Measurements from ENCODE around the gene DSE. TPM values are rescaled to one million over a fixed set of nuclear protein-coding genes. Genes with fewer than 3 reads are reported as not detected.
A peak's percentile ranks its signal among the peaks of the same experiment; 100 is the strongest.

Gene DSE
- total RNA-seq, 1 donor, result 50.7 TPM

GRCh38 chr6:116384727-116385458, 14.1 kb downstream of the DSE start:
- TF ChIP-seq CTCF (IDR thresholded peaks at IDR 0.05; ENCODE audit: insufficient read depth, low read length), result no peak

GRCh38 chr6:116385459-116385802, 14.7 kb downstream of the DSE start:
- H3K4me3 ChIP-seq (ENCODE audit: low read depth, low read length), result no peak overlapping the region
- peak; percentile 77 for DNase-seq (ENCODE audit: low read depth)
- no peak for TF ChIP-seq CTCF (IDR thresholded peaks at IDR 0.05; ENCODE audit: insufficient read depth, low read length)

More at GRCh38 chr6:116384727-116385458, 14.1 kb downstream of the DSE start:
- no peak overlapping the region for H3K4me3 ChIP-seq (ENCODE audit: low read depth, low read length)
- no peak for DNase-seq (ENCODE audit: low read depth)

GRCh38 chr6:116385921-116386320, 15.2 kb downstream of the DSE start:
- no peak overlapping the region for H3K4me3 ChIP-seq (ENCODE audit: low read depth, low read length)
- no peak for TF ChIP-seq CTCF (IDR thresholded peaks at IDR 0.05; ENCODE audit: insufficient read depth, low read length)
- DNase-seq (ENCODE audit: low read depth), result peak; percentile 38

GRCh38 chr6:116386581-116387299, 16.0 kb downstream of the DSE start:
- TF ChIP-seq CTCF (IDR thresholded peaks at IDR 0.05; ENCODE audit: insufficient read depth, low read length), result no peak
- H3K4me3 ChIP-seq (ENCODE audit: low read depth, low read length), result no peak overlapping the region
- peak; percentile 83 for DNase-seq (ENCODE audit: low read depth)

GRCh38 chr6:116387374-116387773, 16.6 kb downstream of the DSE start:
- H3K4me3 ChIP-seq (ENCODE audit: low read depth, low read length), result no peak overlapping the region
- TF ChIP-seq CTCF (IDR thresholded peaks at IDR 0.05; ENCODE audit: insufficient read depth, low read length), result no peak
- DNase-seq (ENCODE audit: low read depth), result peak; percentile 62

- no peak overlapping the region for H3K4me3 ChIP-seq (ENCODE audit: low read depth, low read length)
- TF ChIP-seq CTCF (IDR thresholded peaks at IDR 0.05; ENCODE audit: insufficient read depth, low read length), result no peak
- no peak for DNase-seq (ENCODE audit: low read depth)
Observed at GRCh38 chr6:116388924-116389323, 18.2 kb downstream of the DSE start.

Data from fibroblast of the aortic adventitia (primary cell).